ENCODE results near the gene PCDHB13. TPM values are rescaled to one million over a fixed set of nuclear protein-coding genes. Genes with fewer than 3 reads are reported as not detected.
A peak's percentile ranks its signal among the peaks of the same experiment; 100 is the strongest.
"Not testable (repeated sequence)": the region's sequence is repeated elsewhere in the genome, so short reads cannot be mapped to it uniquely, and the experiment has no call there.

PCDHB13 gene
- 0.03 TPM in 1 of 2 replicates, not detected in the other for total RNA-seq (2014; rRNA removed; shearing (Covaris generic))

GRCh38 chr5:141213656-141214339 is at the start of gene PCDHB13:
Gene PCDHB13, plus strand, starts transcription at chr5:141213919. Its CDS starts 205 bp downstream, at chr5:141214124.
- peak; percentile 38 for DNase-seq
- not testable (repeated sequence) for H3K27me3 ChIP-seq (ENCODE audit: control insufficient read depth, insufficient read depth, low read length); H3K4me3 ChIP-seq (ENCODE audit: insufficient read depth, low read depth, low read length); H3K36me3 ChIP-seq (replicated peaks; ENCODE audit: control insufficient read depth, insufficient read depth, low read length)

- peak; percentile 76 for DNase-seq
- Histone ChIP-seq H3K4me3 (ENCODE audit: insufficient read depth, low read depth, low read length) (no peak within 1 kb of the TSS), H3K27me3 (ENCODE audit: control insufficient read depth, insufficient read depth, low read length) (no peaks in the 10 kb centered on the region), H3K36me3 (replicated peaks; ENCODE audit: control insufficient read depth, insufficient read depth, low read length) (no peaks in the 10 kb centered on the region)
These were observed 41.1 kb upstream of the PCDHB13 start, which contains the start of gene PCDHB7 for GRCh38 chr5:141172381-141173204. Gene PCDHB7, plus strand, starts transcription at chr5:141172644. Its CDS starts 192 bp downstream, at chr5:141172836.

- not testable (repeated sequence) for DNase-seq; H3K36me3 ChIP-seq (replicated peaks; ENCODE audit: control insufficient read depth, insufficient read depth, low read length); H3K27me3 ChIP-seq (ENCODE audit: control insufficient read depth, insufficient read depth, low read length); H3K4me3 ChIP-seq (ENCODE audit: insufficient read depth, low read depth, low read length)
These were observed 39.2 kb upstream of the PCDHB13 start for GRCh38 chr5:141174291-141175104.

GRCh38 chr5:141175933-141176332 is 37.8 kb upstream of the PCDHB13 start:
- Histone ChIP-seq H3K36me3 (replicated peaks; ENCODE audit: control insufficient read depth, insufficient read depth, low read length) (no peaks in the 10 kb centered on the region), H3K27me3 (ENCODE audit: control insufficient read depth, insufficient read depth, low read length) (no peaks in the 10 kb centered on the region), H3K4me3 (ENCODE audit: insufficient read depth, low read depth, low read length) (no peak overlapping the region)
- no peak for DNase-seq

- DNase-seq: peak; percentile 51
- not testable (repeated sequence) for H3K36me3 ChIP-seq (replicated peaks; ENCODE audit: control insufficient read depth, insufficient read depth, low read length); H3K27me3 ChIP-seq (ENCODE audit: control insufficient read depth, insufficient read depth, low read length); H3K4me3 ChIP-seq (ENCODE audit: insufficient read depth, low read depth, low read length)
These were observed 36.0 kb upstream of the PCDHB13 start, which contains the start of gene PCDHB8 for GRCh38 chr5:141177577-141178191. Gene PCDHB8, plus strand, starts transcription at chr5:141177790. Its CDS starts 245 bp downstream, at chr5:141178035.

GRCh38 chr5:141179371-141179770 is 34.3 kb upstream of the PCDHB13 start:
- not testable (repeated sequence) for H3K36me3 ChIP-seq (replicated peaks; ENCODE audit: control insufficient read depth, insufficient read depth, low read length); H3K27me3 ChIP-seq (ENCODE audit: control insufficient read depth, insufficient read depth, low read length); DNase-seq; H3K4me3 ChIP-seq (ENCODE audit: insufficient read depth, low read depth, low read length)

- not testable (repeated sequence) for H3K36me3 ChIP-seq (replicated peaks; ENCODE audit: control insufficient read depth, insufficient read depth, low read length); DNase-seq; H3K27me3 ChIP-seq (ENCODE audit: control insufficient read depth, insufficient read depth, low read length); H3K4me3 ChIP-seq (ENCODE audit: insufficient read depth, low read depth, low read length)
These were observed 33.8 kb upstream of the PCDHB13 start for GRCh38 chr5:141179876-141180275.

GRCh38 chr5:141180313-141180712 is 33.4 kb upstream of the PCDHB13 start:
- no peak for DNase-seq
- Histone ChIP-seq H3K4me3 (ENCODE audit: insufficient read depth, low read depth, low read length) (no peak overlapping the region), H3K27me3 (ENCODE audit: control insufficient read depth, insufficient read depth, low read length) (no peaks in the 10 kb centered on the region), H3K36me3 (replicated peaks; ENCODE audit: control insufficient read depth, insufficient read depth, low read length) (no peaks in the 10 kb centered on the region)

- Histone ChIP-seq H3K27me3 (ENCODE audit: control insufficient read depth, insufficient read depth, low read length) (no peaks in the 10 kb centered on the region), H3K4me3 (ENCODE audit: insufficient read depth, low read depth, low read length) (no peak within 1 kb of the TSS), H3K36me3 (replicated peaks; ENCODE audit: control insufficient read depth, insufficient read depth, low read length) (no peaks in the 10 kb centered on the region)
- peak; percentile 81 for DNase-seq
These were observed 31.5 kb upstream of the PCDHB13 start, which contains the start of gene PCDHB16 for GRCh38 chr5:141182248-141182647. Gene PCDHB16, plus strand, starts transcription at chr5:141182387. Its CDS starts 173 bp downstream, at chr5:141182560.

- not testable (repeated sequence) for DNase-seq; H3K4me3 ChIP-seq (ENCODE audit: insufficient read depth, low read depth, low read length); H3K36me3 ChIP-seq (replicated peaks; ENCODE audit: control insufficient read depth, insufficient read depth, low read length)
These were observed 29.4 kb upstream of the PCDHB13 start for GRCh38 chr5:141184117-141184855.

GRCh38 chr5:141186897-141187512 is 26.7 kb upstream of the PCDHB13 start, which contains the start of gene PCDHB9:
Gene PCDHB9, plus strand, starts transcription at chr5:141187161. Its CDS starts 158 bp downstream, at chr5:141187319.
- Histone ChIP-seq H3K4me3 (ENCODE audit: insufficient read depth, low read depth, low read length) (no peak within 1 kb of the TSS), H3K36me3 (replicated peaks; ENCODE audit: control insufficient read depth, insufficient read depth, low read length) (no peaks in the 10 kb centered on the region), H3K27me3 (ENCODE audit: control insufficient read depth, insufficient read depth, low read length) (no peaks in the 10 kb centered on the region)
- peak; percentile 79 for DNase-seq

More at GRCh38 chr5:141184117-141184855, 29.4 kb upstream of the PCDHB13 start:
- H3K27me3 ChIP-seq (ENCODE audit: control insufficient read depth, insufficient read depth, low read length): not testable (repeated sequence)

- not testable (repeated sequence) for H3K27me3 ChIP-seq (ENCODE audit: control insufficient read depth, insufficient read depth, low read length); H3K4me3 ChIP-seq (ENCODE audit: insufficient read depth, low read depth, low read length); H3K36me3 ChIP-seq (replicated peaks; ENCODE audit: control insufficient read depth, insufficient read depth, low read length); DNase-seq
These were observed 25.0 kb upstream of the PCDHB13 start for GRCh38 chr5:141188682-141189081.

- not testable (repeated sequence) for DNase-seq; H3K4me3 ChIP-seq (ENCODE audit: insufficient read depth, low read depth, low read length); H3K36me3 ChIP-seq (replicated peaks; ENCODE audit: control insufficient read depth, insufficient read depth, low read length); H3K27me3 ChIP-seq (ENCODE audit: control insufficient read depth, insufficient read depth, low read length)
These were observed 24.6 kb upstream of the PCDHB13 start for GRCh38 chr5:141189131-141189530.
